ENCODE data around the gene FKBP11. TPM values are rescaled to one million over a fixed set of nuclear protein-coding genes. Genes with fewer than 3 reads are reported as not detected.

Gene FKBP11
- total RNA-seq, 2 experiments from 2014 or later, result 48.7 to 52.6 TPM

DNA sequence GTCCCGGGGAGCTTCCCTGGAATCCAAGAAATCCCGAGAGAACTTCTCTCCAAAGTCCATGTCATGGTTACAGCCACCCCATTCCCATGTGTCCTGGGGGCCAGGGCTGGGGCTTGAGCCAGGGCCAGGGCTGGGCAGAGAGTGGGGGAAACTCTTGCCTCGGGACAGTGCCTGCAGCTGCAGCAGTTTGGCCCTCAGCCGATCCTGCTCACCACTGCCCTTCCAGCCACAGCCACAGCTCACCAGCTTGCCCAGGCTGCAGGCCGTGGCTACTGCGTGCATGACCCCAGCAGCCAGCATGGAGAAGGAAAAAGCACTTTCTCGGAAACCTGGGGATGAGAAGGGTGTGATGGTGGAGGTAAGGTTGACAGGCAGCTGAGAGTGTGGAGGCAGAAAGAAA, 42.7 kb upstream of the FKBP11 start:
- Mint-ChIP-seq H3K36me3 (ENCODE audit: low read depth) (no peaks in the 10 kb centered on the region), H3K9me3 (ENCODE audit: insufficient read depth) (no peaks in the 10 kb centered on the region), H3K27ac (no peak overlapping the region), H3K4me3 (no peak overlapping the region), H3K4me1 (ENCODE audit: low read depth) (peaks cover 35% of the 10 kb centered on the region), H3K27me3 (ENCODE audit: low read depth) (peaks cover 54% of the 10 kb centered on the region)
- ChIA-PET POLR2A (interaction anchor here (1.2 kb wide), 1 partner anchor 10 kb away, joined by 3 read pairs; the partner anchor contains the start of gene WNT1), CTCF (interaction anchor here (1.4 to 6.0 kb wide), 5 partner anchors 11 to 26 kb away, joined by 3 to 42 read pairs (median 5); partner anchors contain the start of genes ARF3 and WNT1)
- ATAC-seq, result no peak
- no peak for DNase-seq

GRCh38 chr12:48966177-48966895, 41.0 kb upstream of the FKBP11 start:
- Mint-ChIP-seq H3K36me3 (ENCODE audit: low read depth) (no peaks in the 10 kb centered on the region), H3K27me3 (ENCODE audit: low read depth) (peaks cover 38% of the 10 kb centered on the region), H3K4me1 (ENCODE audit: low read depth) (peaks cover 20% of the 10 kb centered on the region), H3K27ac (no peak overlapping the region), H3K9me3 (ENCODE audit: insufficient read depth) (no peaks in the 10 kb centered on the region), H3K4me3 (no peak overlapping the region)
- no peak for ATAC-seq
- CTCF ChIA-PET, result interaction anchor here (0.9 to 6.0 kb wide), 6 partner anchors 9 to 76 kb away, joined by 3 to 41 read pairs (median 6); partner anchors contain the start of genes ARF3 and WNT1
- DNase-seq, result no peak
- POLR2A ChIA-PET, result interaction anchor here (0.6 kb wide), 1 partner anchor 11 kb away, joined by 3 read pairs; no protein-coding TSS in a partner anchor

GRCh38 chr12:48965298-48965838, 40.1 kb upstream of the FKBP11 start:
- ChIA-PET POLR2A (no interaction called here), CTCF (interaction anchor here (2.3 to 3.2 kb wide), 2 partner anchors 8 to 23 kb away, joined by 5 to 15 read pairs; no protein-coding TSS in a partner anchor)
- H3K4me3 Mint-ChIP-seq, result no peak overlapping the region
- H3K27me3 Mint-ChIP-seq (ENCODE audit: low read depth), result peaks cover 36% of the 10 kb centered on the region
- H3K36me3 Mint-ChIP-seq (ENCODE audit: low read depth), result no peaks in the 10 kb centered on the region
- H3K9me3 Mint-ChIP-seq (ENCODE audit: insufficient read depth), result no peaks in the 10 kb centered on the region
- no peak for DNase-seq
- no peak overlapping the region for H3K27ac Mint-ChIP-seq
- H3K4me1 Mint-ChIP-seq (ENCODE audit: low read depth), result peaks cover 10% of the 10 kb centered on the region
- no peak for ATAC-seq

DNA sequence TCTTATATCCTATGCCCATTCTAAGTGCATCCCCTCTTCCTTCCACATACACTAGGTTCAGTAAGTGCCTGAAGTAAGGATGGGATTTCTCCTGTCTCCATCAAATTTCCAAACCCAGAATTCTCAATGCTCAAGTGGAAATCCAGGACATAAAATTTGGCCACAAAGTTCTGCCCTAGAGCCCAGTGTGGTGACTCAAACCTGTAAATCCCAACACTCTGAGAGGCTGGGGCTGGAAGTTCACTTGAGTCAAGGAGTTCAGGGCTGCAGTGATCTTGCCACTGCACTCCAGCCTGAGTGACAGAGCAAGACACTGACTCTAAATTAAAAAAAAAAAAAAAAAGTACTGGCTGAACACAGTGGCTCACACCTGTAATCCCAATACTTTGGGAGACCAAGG, 36.5 kb upstream of the FKBP11 start:
- peaks cover 20% of the 10 kb centered on the region for H3K27me3 Mint-ChIP-seq (ENCODE audit: low read depth)
- ATAC-seq (no peak), DNase-seq (no peak)
- peaks cover 7% of the 10 kb centered on the region for H3K4me1 Mint-ChIP-seq (ENCODE audit: low read depth)
- ChIA-PET CTCF (interaction anchor here (1.0 to 1.3 kb wide), 2 partner anchors 26 to 109 kb away, joined by 3 to 4 read pairs; no protein-coding TSS in a partner anchor), POLR2A (interaction anchor here (0.5 to 1.2 kb wide), 2 partner anchors 36 to 96 kb away, joined by 4 to 5 read pairs; partner anchors contain the start of genes FKBP11 and RND1)
- H3K36me3 Mint-ChIP-seq (ENCODE audit: low read depth), result no peaks in the 10 kb centered on the region
- H3K27ac Mint-ChIP-seq, result no peak overlapping the region
- H3K9me3 Mint-ChIP-seq (ENCODE audit: insufficient read depth), result no peaks in the 10 kb centered on the region
- H3K4me3 Mint-ChIP-seq, result no peak overlapping the region

GRCh38 chr12:48961331-48961730, 36.0 kb upstream of the FKBP11 start:
- CTCF ChIA-PET, result interaction anchor here (1.0 to 1.3 kb wide), 2 partner anchors 27 to 108 kb away, joined by 3 to 4 read pairs; no protein-coding TSS in a partner anchor
- POLR2A ChIA-PET, result interaction anchor here (0.6 kb wide), 1 partner anchor 23 kb away, joined by 3 read pairs; no protein-coding TSS in a partner anchor
- no peak overlapping the region for H3K4me3 Mint-ChIP-seq
- H3K36me3 Mint-ChIP-seq (ENCODE audit: low read depth), result no peaks in the 10 kb centered on the region
- no peak overlapping the region for H3K27ac Mint-ChIP-seq
- H3K9me3 Mint-ChIP-seq (ENCODE audit: insufficient read depth), result no peaks in the 10 kb centered on the region
- peaks cover 17% of the 10 kb centered on the region for H3K27me3 Mint-ChIP-seq (ENCODE audit: low read depth)
- DNase-seq, result no peak
- no peak for ATAC-seq
- H3K4me1 Mint-ChIP-seq (ENCODE audit: low read depth), result peaks cover 12% of the 10 kb centered on the region

GRCh38 chr12:48960834-48961233, 35.5 kb upstream of the FKBP11 start:
- Mint-ChIP-seq H3K27ac (no peak overlapping the region), H3K4me1 (ENCODE audit: low read depth) (peaks cover 17% of the 10 kb centered on the region), H3K4me3 (no peak overlapping the region), H3K36me3 (ENCODE audit: low read depth) (no peaks in the 10 kb centered on the region), H3K9me3 (ENCODE audit: insufficient read depth) (no peaks in the 10 kb centered on the region), H3K27me3 (ENCODE audit: low read depth) (peaks cover 17% of the 10 kb centered on the region)
- DNase-seq (no peak), ATAC-seq (no peak)
- POLR2A ChIA-PET, result interaction anchor here (0.6 kb wide), 1 partner anchor 23 kb away, joined by 3 read pairs; no protein-coding TSS in a partner anchor
- CTCF ChIA-PET, result interaction anchor here (1.0 to 1.3 kb wide), 2 partner anchors 27 to 108 kb away, joined by 3 to 4 read pairs; no protein-coding TSS in a partner anchor

DNA sequence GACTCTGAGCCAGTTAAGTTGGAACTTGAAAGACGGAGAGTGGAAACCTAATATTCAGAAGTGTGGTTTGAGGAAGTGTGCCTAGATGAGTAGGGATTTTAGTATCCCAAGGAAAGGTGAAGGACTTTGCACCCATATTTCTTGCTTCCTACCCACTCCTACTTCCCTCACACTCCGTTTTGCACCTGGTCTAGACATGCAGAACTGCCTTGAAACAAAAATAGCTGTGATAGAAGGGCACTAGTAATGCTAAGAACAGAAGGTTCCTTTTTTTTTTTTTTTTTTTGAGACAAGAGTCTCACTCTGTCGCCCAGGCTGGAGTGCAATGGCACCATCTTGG, 32.7 kb upstream of the FKBP11 start:
- no peaks in the 10 kb centered on the region for H3K9me3 Mint-ChIP-seq (ENCODE audit: insufficient read depth)
- H3K27me3 Mint-ChIP-seq (ENCODE audit: low read depth), result peaks cover 14% of the 10 kb centered on the region
- no peak overlapping the region for H3K27ac Mint-ChIP-seq
- H3K4me3 Mint-ChIP-seq, result peak overlapping the region; percentile 94
- ChIA-PET CTCF (interaction anchor here (0.6 to 4.2 kb wide), 22 partner anchors 13 to 230 kb away, joined by 3 to 31 read pairs (median 5); partner anchors contain the start of genes DDN, DDX23, FKBP11 and WNT1), POLR2A (interaction anchor here (1.0 to 1.6 kb wide), 7 partner anchors 11 to 174 kb away, joined by 3 to 11 read pairs (median 3); partner anchors contain the start of genes DDN, DDX23, TUBA1B and WNT1)
- ATAC-seq (no peak), DNase-seq (no peak)
- peaks cover 12% of the 10 kb centered on the region for H3K36me3 Mint-ChIP-seq (ENCODE audit: low read depth)
- peaks cover 33% of the 10 kb centered on the region for H3K4me1 Mint-ChIP-seq (ENCODE audit: low read depth)

- ChIA-PET POLR2A (interaction anchor here (1.0 to 1.6 kb wide), 9 partner anchors 12 to 174 kb away, joined by 3 to 11 read pairs (median 3); partner anchors contain the start of genes DDN, DDX23, TUBA1B and WNT1), CTCF (interaction anchor here (0.6 to 4.2 kb wide), 25 partner anchors 9 to 231 kb away, joined by 3 to 31 read pairs (median 5); partner anchors contain the start of genes DDN, DDX23, FKBP11 and WNT1)
- H3K27me3 Mint-ChIP-seq (ENCODE audit: low read depth), result peaks cover 14% of the 10 kb centered on the region
- DNase-seq (peak; percentile 95), ATAC-seq (peak; percentile 96)
- no peaks in the 10 kb centered on the region for H3K9me3 Mint-ChIP-seq (ENCODE audit: insufficient read depth)
- peaks cover 33% of the 10 kb centered on the region for H3K4me1 Mint-ChIP-seq (ENCODE audit: low read depth)
- H3K27ac Mint-ChIP-seq, result peak within 1 kb of the TSS; percentile 85
- H3K36me3 Mint-ChIP-seq (ENCODE audit: low read depth), result peaks cover 13% of the 10 kb centered on the region
- peak within 1 kb of the TSS; percentile 94 for H3K4me3 Mint-ChIP-seq
These were observed 32.1 kb upstream of the FKBP11 start, which contains the start of gene ARF3 for GRCh38 chr12:48957141-48958048. TSS of gene ARF3 (minus strand) at chr12:48957487. CDS start at chr12:48941095, 16,392 bp downstream.

DNA sequence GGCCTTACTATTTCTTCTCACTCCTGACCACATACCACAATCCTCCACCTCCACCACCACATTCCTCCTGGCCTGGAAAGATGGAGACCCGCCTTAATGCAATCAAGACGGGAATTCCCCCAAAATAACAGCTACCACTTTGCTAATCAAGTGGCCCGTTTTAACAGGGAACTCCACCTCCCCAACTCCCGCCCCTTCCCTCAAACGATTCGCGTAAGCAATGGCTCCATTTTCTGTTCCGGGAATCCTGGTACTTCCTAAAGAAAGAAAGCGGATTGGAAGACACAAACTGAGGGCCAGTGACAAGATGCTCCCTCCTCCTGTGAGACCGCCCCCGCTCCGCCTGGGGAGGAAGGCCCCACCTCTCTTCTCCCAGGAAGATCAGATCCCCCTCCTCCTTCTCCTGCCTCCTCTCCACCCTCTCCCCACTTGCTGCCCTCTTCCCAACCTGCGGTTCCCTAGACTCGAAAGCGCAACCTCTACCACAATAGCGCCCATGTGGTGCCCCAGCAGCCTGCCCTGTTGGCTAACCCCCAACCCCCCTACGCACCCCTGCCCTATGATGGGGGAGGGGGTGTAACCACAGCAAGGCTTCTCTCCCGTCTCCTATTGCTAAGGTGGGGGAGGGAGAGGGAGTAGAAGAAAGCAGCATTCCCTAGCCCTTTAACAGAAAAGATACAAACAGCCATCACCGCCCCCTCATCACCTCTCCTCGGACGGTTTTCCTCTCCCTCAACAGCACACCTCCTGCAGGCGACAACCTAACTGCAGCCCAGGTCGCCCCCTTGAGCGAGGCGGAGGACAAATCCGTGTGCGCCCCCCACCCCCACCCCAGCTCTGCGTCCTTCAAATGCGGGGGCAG, 31.2 kb upstream of the FKBP11 start:
- peaks cover 14% of the 10 kb centered on the region for H3K27me3 Mint-ChIP-seq (ENCODE audit: low read depth)
- peaks cover 33% of the 10 kb centered on the region for H3K4me1 Mint-ChIP-seq (ENCODE audit: low read depth)
- peak overlapping the region; percentile 94 for H3K4me3 Mint-ChIP-seq
- DNase-seq, result no peak
- CTCF ChIA-PET, result interaction anchor here (0.9 to 4.2 kb wide), 16 partner anchors 10 to 232 kb away, joined by 3 to 31 read pairs (median 6); partner anchors contain the start of genes DDN, DDX23, FKBP11 and WNT1
- peak; percentile 29 for ATAC-seq
- H3K36me3 Mint-ChIP-seq (ENCODE audit: low read depth), result peaks cover 14% of the 10 kb centered on the region
- POLR2A ChIA-PET, result interaction anchor here (1.1 to 1.6 kb wide), 4 partner anchors 23 to 105 kb away, joined by 3 to 11 read pairs (median 4); partner anchors contain the start of genes DDN and DDX23
- no peaks in the 10 kb centered on the region for H3K9me3 Mint-ChIP-seq (ENCODE audit: insufficient read depth)
- H3K27ac Mint-ChIP-seq, result peak overlapping the region; percentile 85

DNA sequence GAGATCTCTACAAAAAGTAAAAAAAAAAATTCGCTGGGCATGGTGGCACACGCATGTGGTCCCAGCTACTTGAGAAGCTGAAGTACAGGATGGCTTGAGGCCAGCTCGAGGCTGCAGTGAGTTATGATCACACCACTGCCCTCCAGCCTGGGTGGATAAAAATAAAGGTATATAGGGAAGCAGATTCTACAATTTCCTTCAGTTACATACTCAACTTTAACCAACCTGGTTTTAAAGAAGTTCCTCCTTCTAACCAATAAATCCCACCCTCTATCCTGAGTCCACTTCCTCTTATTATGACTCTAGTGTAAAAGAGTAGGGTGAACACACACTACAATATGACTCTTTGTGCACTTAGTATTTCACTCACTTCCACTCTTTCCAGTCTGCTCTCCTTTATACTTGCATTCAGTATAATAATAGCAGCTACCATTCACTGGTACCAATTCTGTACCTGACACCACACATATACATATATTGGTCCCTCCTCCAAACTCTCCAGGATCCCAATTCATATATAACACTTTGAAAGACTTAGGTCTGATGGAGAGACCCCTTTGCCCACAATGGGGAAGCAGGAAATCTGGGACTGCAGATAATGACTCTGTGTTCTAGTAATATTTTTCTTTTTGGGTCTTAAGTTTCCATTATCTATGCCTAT, 29.7 kb upstream of the FKBP11 start:
- DNase-seq, result no peak
- H3K36me3 Mint-ChIP-seq (ENCODE audit: low read depth), result peaks cover 14% of the 10 kb centered on the region
- no peak for ATAC-seq
- H3K27ac Mint-ChIP-seq, result no peak overlapping the region
- ChIA-PET CTCF (interaction anchor here (0.9 to 3.9 kb wide), 4 partner anchors 16 to 33 kb away, joined by 3 to 15 read pairs (median 3); no protein-coding TSS in a partner anchor), POLR2A (no interaction called here)
- H3K4me1 Mint-ChIP-seq (ENCODE audit: low read depth), result peaks cover 33% of the 10 kb centered on the region
- H3K27me3 Mint-ChIP-seq (ENCODE audit: low read depth), result peaks cover 7% of the 10 kb centered on the region
- no peaks in the 10 kb centered on the region for H3K9me3 Mint-ChIP-seq (ENCODE audit: insufficient read depth)
- H3K4me3 Mint-ChIP-seq, result peak overlapping the region; percentile 94

Data from activated CD8-positive, alpha-beta T cell treated with anti-CD3 and anti-CD28 coated beads, Interleukin-2, amount 10 ng/mL, durations not matched to agents 7 days and 5 days (primary cell).